Gastrocnemius medialis (tissue), 4 donors: ENCODE measurements around the gene ZDBF2. TPM values are rescaled to one million over a fixed set of nuclear protein-coding genes. Genes with fewer than 3 reads are reported as not detected.
"Not testable (repeated sequence)": the region's sequence is repeated elsewhere in the genome, so short reads cannot be mapped to it uniquely, and the experiment has no call there.

ENCODE experiments used
- ATAC-seq, 2 donors: fragments of 150-250 bp; one replicate each; pipeline ENCODE4 v1.9.1; 2016
- DNase-seq, 2 donors: peaks; one replicate each; pipeline ENCODE4 v3.0.0-alpha.2; 2019
- H3K27ac ChIP-seq, 4 donors: fragments of 200-600 bp; sonication (generic); 1 replicate in 1 of 4; 2 replicates in 3 of 4; pipeline ENCODE4 v1.5.1; 2016 to 2018; ENCODE audit warnings: mild to moderate bottlenecking in 2 of 4, moderate library complexity in 1 of 4
- H3K27me3 ChIP-seq, 3 donors: fragments of 200-600 bp; sonication (generic) in 2 of 3; 1 replicate in 1 of 3; 2 replicates in 2 of 3; pipeline versions ENCODE4 v1.5.1 to v1.6.0; 2016 to 2019; ENCODE audit warnings: mild to moderate bottlenecking in 1 of 3, moderate library complexity in 1 of 3
- H3K36me3 ChIP-seq, 2 donors: fragments of 200-600 bp; sonication (generic) in 1 of 2; one replicate each; pipeline ENCODE4 v1.5.1; 2017 to 2018
- H3K4me1 ChIP-seq, 2 donors: fragments of 200-600 bp; sonication (generic) in 1 of 2; one replicate each; pipeline ENCODE4 v1.5.1; 2016 to 2017; ENCODE audit warnings: mild to moderate bottlenecking in 2 of 2
- H3K4me3 ChIP-seq, 4 donors: fragments of 200-600 bp; sonication (generic) in 3 of 4; 1 replicate in 1 of 4; 2 replicates in 3 of 4; pipeline ENCODE4 v1.5.1; 2016 to 2019; ENCODE audit warnings: mild to moderate bottlenecking in 2 of 4
- H3K9me3 ChIP-seq, 3 donors: fragments of 200-600 bp; sonication (generic) in 2 of 3; 1 replicate in 1 of 3; 2 replicates in 2 of 3; pipeline ENCODE4 v1.5.1; 2016 to 2019
- CTCF ChIP-seq, 5 experiments: fragments of 450-650 bp in 3 of 5; fragments of 200-600 bp in 2 of 5; sonication (generic) in 2 of 5; IDR thresholded peaks in 4 of 5; conservative IDR thresholded peaks in 1 of 5; 1 replicate in 4 of 5; 2 replicates in 1 of 5; pipeline ENCODE4 v1.5.1; 2016 to 2019; ENCODE audit warnings: antibody characterized with exemption in 5 of 5, mild to moderate bottlenecking in 3 of 5, moderate library complexity in 3 of 5
- POLR2A ChIP-seq, 2 donors: fragments of 450-650 bp; IDR thresholded peaks; one replicate each; pipeline ENCODE4 v1.6.1; 2017; ENCODE audit warnings: antibody characterized with exemption in 2 of 2, mild to moderate bottlenecking in 2 of 2, moderate library complexity in 2 of 2
- in situ Hi-C, 4 donors: fragments of 200-750 bp; cut with MboI; loops; one replicate each; pipeline versions ENCODE4 v1.15.0 to v1.8.0; 2017; ENCODE audit warnings: low sequenced_read_pairs in 4 of 4
- intact Hi-C: fragments of 100-400 bp; cut with DNase I; formaldehyde crosslinking; loops from one replicate; pipeline ENCODE4 v1.15.1; 2023; ENCODE audit warnings: low total_unique reads
- total RNA-seq, 4 donors: library from RNA; depleted of rRNA; stranded (reverse); fragments of >200 nt; gene quantifications; one replicate each; pipeline versions ENCODE4 v1.1.0 to v1.2.3, GENCODE V29; 2016

ZDBF2 gene
- total RNA-seq, 4 donors from 2014 or later, result 5.8 to 13.2 (median 9.5) TPM

DNA sequence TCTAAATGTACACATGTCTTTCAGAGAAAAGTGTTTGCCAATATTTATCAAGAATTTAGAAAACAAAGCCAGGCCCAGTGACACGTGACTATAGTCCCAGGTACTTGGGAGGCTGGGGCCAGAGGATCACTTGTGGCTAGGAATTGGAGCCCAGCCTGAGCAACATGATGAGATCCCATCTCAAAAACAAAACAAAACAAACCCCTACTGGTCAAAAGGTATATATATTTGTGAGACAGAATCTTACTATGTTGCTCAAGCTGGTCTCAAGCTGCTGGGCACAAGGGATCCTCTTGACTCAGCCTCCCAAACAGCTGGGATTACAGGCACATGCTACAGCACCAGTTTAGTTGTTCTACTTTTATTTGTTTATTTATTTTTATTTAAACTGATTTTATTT lies 79.2 kb downstream of the ZDBF2 start:
- Histone ChIP-seq H3K4me3 (no peak overlapping the region), H3K27ac (no peak overlapping the region), H3K27me3 (no peaks in the 10 kb centered on the region), H3K4me1 (no peaks in the 10 kb centered on the region), H3K9me3 (no peaks in the 10 kb centered on the region), H3K36me3 (no peaks in the 10 kb centered on the region)
- ATAC-seq, result no peak
- in situ Hi-C loops (no loop called here), intact Hi-C loops (no loop called here)
- DNase-seq, result no peak
- TF ChIP-seq CTCF (IDR thresholded peaks at IDR 0.05 in 4 of 5, conservative IDR thresholded peaks at IDR 0.05 in 1 of 5) (no peak), POLR2A (IDR thresholded peaks at IDR 0.05) (no peak)

GRCh38 chr2:206354129-206354528 lies 79.7 kb downstream of the ZDBF2 start:
- no peak for ATAC-seq
- no peak for TF ChIP-seq POLR2A (IDR thresholded peaks at IDR 0.05)
- no peaks in the 10 kb centered on the region for H3K4me1 ChIP-seq
- intact Hi-C loops (no loop called here), in situ Hi-C loops (no loop called here)
- H3K27me3 ChIP-seq, result no peaks in the 10 kb centered on the region
- no peak for DNase-seq
- no peak overlapping the region for H3K4me3 ChIP-seq
- H3K9me3 ChIP-seq, result no peaks in the 10 kb centered on the region
- no peaks in the 10 kb centered on the region for H3K36me3 ChIP-seq
- H3K27ac ChIP-seq, result no peak overlapping the region

- H3K4me1 ChIP-seq, intact Hi-C loops, H3K27me3 ChIP-seq, ATAC-seq, H3K9me3 ChIP-seq, H3K27ac ChIP-seq, H3K4me3 ChIP-seq, DNase-seq, in situ Hi-C loops, H3K36me3 ChIP-seq: not testable (repeated sequence)
Observed at GRCh38 chr2:206356840-206357239, 82.4 kb downstream of the ZDBF2 start.

DNA sequence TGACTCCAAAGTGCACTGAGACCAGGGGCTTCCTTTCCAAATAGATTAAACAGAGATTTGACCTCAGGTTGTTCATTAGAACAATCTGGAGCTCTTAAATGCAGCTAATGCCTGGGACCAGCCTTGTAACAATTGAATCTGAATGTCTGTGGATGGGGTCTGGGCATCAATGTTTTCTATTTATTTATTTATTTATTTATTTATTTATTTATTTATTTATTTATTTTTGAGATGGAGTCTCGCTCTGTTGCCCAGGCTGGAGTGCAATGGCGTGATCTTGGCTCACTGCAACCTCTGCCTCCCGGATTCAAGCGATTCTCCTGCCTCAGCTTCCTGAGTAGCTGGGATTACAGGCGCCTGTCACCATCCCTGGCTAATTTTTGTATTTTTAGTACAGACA lies 86.4 kb downstream of the ZDBF2 start:
- H3K27me3 ChIP-seq, H3K9me3 ChIP-seq, H3K27ac ChIP-seq, DNase-seq, intact Hi-C loops, ATAC-seq, H3K36me3 ChIP-seq, in situ Hi-C loops, H3K4me1 ChIP-seq, H3K4me3 ChIP-seq: not testable (repeated sequence)

DNA sequence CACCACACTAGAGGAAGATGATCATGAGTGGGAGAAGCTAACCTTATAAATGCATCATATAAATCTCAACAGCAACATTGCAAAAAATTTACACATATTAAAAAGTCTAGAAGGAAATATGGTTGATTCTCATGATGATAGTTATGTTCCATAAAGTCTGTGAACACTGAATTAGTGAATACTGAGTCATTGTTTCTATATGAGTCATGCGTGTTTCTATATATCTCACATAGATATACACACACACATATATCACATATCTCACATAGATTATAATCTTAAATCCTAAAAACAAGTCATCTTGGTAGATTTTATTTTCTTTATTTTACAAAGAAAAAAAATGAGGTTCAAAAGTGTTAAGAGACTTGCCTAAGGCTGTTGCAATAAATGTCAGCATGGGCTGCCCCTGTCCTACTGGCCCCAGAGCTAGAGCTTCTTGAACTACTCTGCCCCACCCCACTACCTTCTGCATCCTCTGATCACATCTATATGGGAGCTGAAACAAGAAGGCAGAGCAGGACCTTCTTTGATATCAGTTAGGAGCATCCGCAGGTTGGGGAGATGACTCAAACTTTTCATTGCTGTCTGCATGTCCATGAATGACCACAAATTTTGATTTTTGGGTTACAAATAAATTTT lies 87.1 kb downstream of the ZDBF2 start:
- no peaks in the 10 kb centered on the region for H3K9me3 ChIP-seq
- intact Hi-C loops, result no loop called here
- ATAC-seq, result no peak
- H3K4me3 ChIP-seq, result no peak overlapping the region
- in situ Hi-C loops, result no loop called here
- H3K4me1 ChIP-seq, result no peaks in the 10 kb centered on the region
- no peak overlapping the region for H3K27ac ChIP-seq
- no peak for TF ChIP-seq POLR2A (IDR thresholded peaks at IDR 0.05)
- no peak for TF ChIP-seq CTCF (IDR thresholded peaks at IDR 0.05 in 4 of 5, conservative IDR thresholded peaks at IDR 0.05 in 1 of 5)
- H3K27me3 ChIP-seq, result no peaks in the 10 kb centered on the region
- DNase-seq, result no peak
- H3K36me3 ChIP-seq, result no peaks in the 10 kb centered on the region

Other genes starting within 250 kb of the ZDBF2 start
- 10 to 100 TPM; 11.3 to 16.9 (median 14.6) TPM for gene INO80D, start 188.5 kb upstream of the ZDBF2 start, total RNA-seq
- 100 to 1,000 TPM; 253 to 385 (median 275) TPM for gene NDUFS1, start 115.2 kb upstream of the ZDBF2 start, total RNA-seq
- gene EEF1B2, start 114.8 kb upstream of the ZDBF2 start, total RNA-seq, result 100 to 1,000 TPM; 370 to 590 (median 448) TPM
- 1 to 10 TPM in 3 of 4 donors, under 1 TPM in 1; 0.65 to 2.4 (median 1.6) TPM for gene ADAM23, start 168.9 kb downstream of the ZDBF2 start, total RNA-seq